HepG2 (cell line): ENCODE results near the gene HLF. TPM values are rescaled to one million over a fixed set of nuclear protein-coding genes. Genes with fewer than 3 reads are reported as not detected.
A peak's percentile ranks its signal among the peaks of the same experiment; 100 is the strongest.

Experiments used
- CREB1 ChIP-seq, 2 experiments: fragments of 450-650 bp in 1 of 2; IDR thresholded peaks; 2 replicates each; pipeline ENCODE4 v1.6.1; 2016 to 2017; ENCODE audit warnings: control low read depth in 1 of 2, mild to moderate bottlenecking in 1 of 2, missing compliant biosample characterization in 1 of 2, missing genetic modification characterization in 1 of 2
- FOXP1 ChIP-seq, 2 experiments: fragments of 450-650 bp in 1 of 2; IDR thresholded peaks; 2 replicates each; pipeline ENCODE4 v1.6.1; 2017 to 2018; ENCODE audit warnings: antibody characterized with exemption in 1 of 2
- HOXD1 ChIP-seq: sonication (generic); formaldehyde crosslinking; IDR thresholded peaks from 2 replicates; pipeline ENCODE4 v1.5.0; 2020; ENCODE audit warnings: missing genetic modification reagents
- IRX3 ChIP-seq: sonication (generic); formaldehyde crosslinking; IDR thresholded peaks from 2 replicates; pipeline ENCODE4 v1.8.1; 2023; ENCODE audit warnings: mild to moderate bottlenecking, low read depth, missing genetic modification reagents, borderline replicate concordance
- ISX ChIP-seq: sonication (generic); formaldehyde crosslinking; conservative IDR thresholded peaks from 2 replicates; pipeline ENCODE4 v1.5.0; 2020; ENCODE audit warnings: missing genetic modification reagents
- MATR3 ChIP-seq: sonication (generic); formaldehyde crosslinking; IDR thresholded peaks from 2 replicates; pipeline ENCODE4 v1.4.0; 2020; ENCODE audit warnings: missing genetic modification reagents
- MEF2D ChIP-seq: sonication (generic); formaldehyde crosslinking; IDR thresholded peaks from 2 replicates; pipeline ENCODE4 v1.5.1; 2020; ENCODE audit warnings: mild to moderate bottlenecking, missing genetic modification reagents
- NAIF1 ChIP-seq: sonication (generic); formaldehyde crosslinking; IDR thresholded peaks from 2 replicates; pipeline ENCODE4 v1.5.0; 2020; ENCODE audit warnings: mild to moderate bottlenecking, missing genetic modification reagents, borderline replicate concordance
- NKX3-1 ChIP-seq: sonication (generic); formaldehyde crosslinking; IDR thresholded peaks from 2 replicates; pipeline ENCODE4 v1.5.0; 2020; ENCODE audit warnings: missing genetic modification reagents
- PHF21A ChIP-seq: sonication (generic); formaldehyde crosslinking; IDR thresholded peaks from 2 replicates; pipeline ENCODE4 v1.5.0; 2020; ENCODE audit warnings: mild to moderate bottlenecking, missing genetic modification reagents
- POLR2AphosphoS2 ChIP-seq: IDR thresholded peaks from 2 replicates; pipeline ENCODE4 v1.6.1; 2011; ENCODE audit warnings: low read depth, low read length, improper control_type of control experiment
- POLR2AphosphoS5 ChIP-seq: IDR thresholded peaks from 2 replicates; pipeline ENCODE4 v1.6.1; 2012; ENCODE audit warnings: low read depth, low read length
- POLR2G ChIP-seq: fragments of 200-400 bp; formaldehyde crosslinking; IDR thresholded peaks from 2 replicates; pipeline ENCODE4 v1.6.1; 2018; ENCODE audit warnings: mild to moderate bottlenecking, low read depth, low read length, moderate library complexity
- PRDM4 ChIP-seq: sonication (generic); formaldehyde crosslinking; IDR thresholded peaks from 2 replicates; pipeline ENCODE4 v1.9.0; 2021; ENCODE audit warnings: missing genetic modification reagents, borderline replicate concordance
- RBM22 ChIP-seq: fragments of 200-400 bp; formaldehyde crosslinking; optimal IDR thresholded peaks from 2 replicates; pipeline ENCODE3; 2017; ENCODE audit warnings: mild to moderate bottlenecking, low read length, moderate library complexity
- REL ChIP-seq: sonication (generic); formaldehyde crosslinking; conservative IDR thresholded peaks from 2 replicates; pipeline ENCODE4 v1.8.0; 2022; ENCODE audit warnings: mild to moderate bottlenecking, missing genetic modification reagents, moderate library complexity
- SKI ChIP-seq: fragments of 450-650 bp; IDR thresholded peaks from one replicate; pipeline ENCODE4 v1.6.1; 2018; ENCODE audit warnings: mild to moderate bottlenecking; ENCODE audit not compliant: partially characterized antibody
- SNAPC4 ChIP-seq: sonication (generic); formaldehyde crosslinking; IDR thresholded peaks from 2 replicates; pipeline ENCODE4 v1.4.0; 2020; ENCODE audit warnings: mild to moderate bottlenecking, missing genetic modification reagents
- SPEN ChIP-seq: sonication (generic); formaldehyde crosslinking; IDR thresholded peaks from 2 replicates; pipeline ENCODE4 v1.5.1; 2020; ENCODE audit warnings: low read depth, mild to moderate bottlenecking, missing genetic modification reagents
- WIZ ChIP-seq: sonication (generic); formaldehyde crosslinking; IDR thresholded peaks from 2 replicates; pipeline ENCODE4 v1.5.1; 2020; ENCODE audit warnings: mild to moderate bottlenecking, missing genetic modification reagents
- ZFP62 ChIP-seq: sonication (generic); formaldehyde crosslinking; IDR thresholded peaks from 2 replicates; pipeline ENCODE4 v1.4.0; 2020; ENCODE audit warnings: missing genetic modification reagents
- ZNF3 ChIP-seq: IDR thresholded peaks from 2 replicates; pipeline ENCODE4 v1.7.0; 2017; ENCODE audit warnings: inconsistent platforms
- ZNF530 ChIP-seq: sonication (generic); formaldehyde crosslinking; IDR thresholded peaks from 2 replicates; pipeline ENCODE4 v1.5.0; 2020; ENCODE audit warnings: low read depth, mild to moderate bottlenecking, missing genetic modification reagents
- ZNF547 ChIP-seq: sonication (generic); formaldehyde crosslinking; IDR thresholded peaks from 2 replicates; pipeline ENCODE4 v1.5.1; 2020; ENCODE audit warnings: mild to moderate bottlenecking, missing genetic modification reagents
- ZNF564 ChIP-seq: sonication (generic); formaldehyde crosslinking; IDR thresholded peaks from 2 replicates; pipeline ENCODE4 v1.8.1; 2023; ENCODE audit warnings: mild to moderate bottlenecking, missing genetic modification reagents
- polyA plus RNA-seq, 8 experiments: library from polyadenylated mRNA; depleted of rRNA in 3 of 8; stranded (reverse) in 7 of 8; unstranded in 1 of 8; fragments of >200 nt; fragmentation: Illumina TruSeq in 4 of 8; extraction: Trizol in 4 of 8; gene quantifications; 2 replicates each; pipeline versions ENCODE4 v1.2.1 to v1.2.3, GENCODE V29; 2011 to 2016; ENCODE audit warnings: low read depth in 4 of 8, missing spikeins in 1 of 8, mixed read lengths in 1 of 8; ENCODE audit not compliant: insufficient read depth in 1 of 8
- total RNA-seq, 5 experiments: library from RNA; depleted of rRNA; stranded (reverse); fragments of >200 nt; fragmentation: Illumina TruSeq; extraction: Trizol; gene quantifications; 2 replicates each; pipeline ENCODE4 v1.2.3, GENCODE V29; 2016; ENCODE audit warnings: low read depth in 1 of 5

Gene HLF
- total and polyA plus RNA-seq, 2 of the 13 experiments (the other 11 are each of a cell fraction or from before 2014, with no cell fraction given): 202 to 346 TPM

- TF ChIP-seq HOXD1 (CRISPR knock-in tag) (no peak), ZNF547 (CRISPR knock-in tag) (no peak), ZNF530 (CRISPR knock-in tag) (no peak), SKI (no peak), MATR3 (CRISPR knock-in tag) (no peak), PRDM4 (CRISPR knock-in tag) (no peak), POLR2AphosphoS2 (peak; percentile 14; the same call in 1 of the 2 replicates), RBM22 (peak; percentile 88), ISX (CRISPR knock-in tag) (no peak), POLR2AphosphoS5 (no peak; the same call in 1 of the 2 replicates), NKX3-1 (CRISPR knock-in tag) (0 out of 2 replicates have a peak, but pooled peaks have one; percentile 40), NAIF1 (CRISPR knock-in tag) (no peak), ZNF564 (CRISPR knock-in tag) (no peak), FOXP1 (IDR thresholded peaks at IDR 0.05) (no peak), FOXP1 (CRISPR knock-in tag; IDR thresholded peaks at IDR 0.05) (no peak), ZNF3 (CRISPR knock-in tag) (no peak), MEF2D (no peak), REL (CRISPR knock-in tag) (no peak), ZFP62 (CRISPR knock-in tag) (no peak), WIZ (CRISPR knock-in tag) (no peak), SNAPC4 (CRISPR knock-in tag) (no peak), IRX3 (CRISPR knock-in tag) (no peak), PHF21A (no peak), CREB1 (IDR thresholded peaks at IDR 0.05) (no peak), CREB1 (CRISPR knock-in tag; IDR thresholded peaks at IDR 0.05) (no peak), SPEN (CRISPR knock-in tag) (0 out of 2 replicates have a peak, but pooled peaks have one; percentile 30), POLR2G (peak; percentile 30)
Measured at GRCh38 chr17:55314784-55315491, 50.2 kb downstream of the HLF start (continued).
